Measurements from ENCODE around the gene CUL7.

DNA sequence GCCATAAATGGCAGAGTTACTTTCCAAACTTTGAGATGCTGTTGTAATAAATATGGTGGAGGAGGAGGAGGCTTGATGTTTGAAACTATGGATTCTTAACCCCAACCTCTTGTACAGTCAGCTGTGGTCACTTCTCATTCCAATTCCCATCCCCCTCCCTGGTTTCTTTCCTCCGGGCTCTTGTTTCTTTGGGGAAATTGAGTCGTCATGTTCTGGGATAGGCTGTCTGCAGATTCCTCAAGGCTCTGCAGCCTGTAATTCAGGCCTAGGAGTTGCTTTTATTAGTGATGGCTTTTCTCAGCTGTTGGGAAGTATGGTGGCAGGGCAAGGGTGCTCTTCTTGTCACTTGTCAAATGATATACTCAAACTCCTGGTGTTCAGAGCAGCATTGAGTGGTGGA is 25.0 kb upstream of the CUL7 start:
- TF ChIP-seq EP300 (IDR thresholded peaks at IDR 0.05), result no peak
- TF ChIP-seq POLR2A (IDR thresholded peaks at IDR 0.05), result no peak
- TF ChIP-seq, protein P1, sequence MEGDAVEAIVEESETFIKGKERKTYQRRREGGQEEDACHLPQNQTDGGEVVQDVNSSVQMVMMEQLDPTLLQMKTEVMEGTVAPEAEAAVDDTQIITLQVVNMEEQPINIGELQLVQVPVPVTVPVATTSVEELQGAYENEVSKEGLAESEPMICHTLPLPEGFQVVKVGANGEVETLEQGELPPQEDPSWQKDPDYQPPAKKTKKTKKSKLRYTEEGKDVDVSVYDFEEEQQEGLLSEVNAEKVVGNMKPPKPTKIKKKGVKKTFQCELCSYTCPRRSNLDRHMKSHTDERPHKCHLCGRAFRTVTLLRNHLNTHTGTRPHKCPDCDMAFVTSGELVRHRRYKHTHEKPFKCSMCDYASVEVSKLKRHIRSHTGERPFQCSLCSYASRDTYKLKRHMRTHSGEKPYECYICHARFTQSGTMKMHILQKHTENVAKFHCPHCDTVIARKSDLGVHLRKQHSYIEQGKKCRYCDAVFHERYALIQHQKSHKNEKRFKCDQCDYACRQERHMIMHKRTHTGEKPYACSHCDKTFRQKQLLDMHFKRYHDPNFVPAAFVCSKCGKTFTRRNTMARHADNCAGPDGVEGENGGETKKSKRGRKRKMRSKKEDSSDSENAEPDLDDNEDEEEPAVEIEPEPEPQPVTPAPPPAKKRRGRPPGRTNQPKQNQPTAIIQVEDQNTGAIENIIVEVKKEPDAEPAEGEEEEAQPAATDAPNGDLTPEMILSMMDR (IDR thresholded peaks at IDR 0.05), result no peak
